UCSD-AML1 (cell line): ENCODE results near the gene TNS1.
A peak's percentile ranks its signal among the peaks of the same experiment; 100 is the strongest.
"Not testable (repeated sequence)": the region's sequence is repeated elsewhere in the genome, so short reads cannot be mapped to it uniquely, and the experiment has no call there.

Experiments
- DNase-seq: peaks from one replicate; lab custom pipeline; 2025; ENCODE audit not compliant: unreplicated experiment; lab: John Stamatoyannopoulos, UW

The TNS1 gene

GRCh38 chr2:218030409-218031195, 27.8 kb upstream of the TNS1 start:
- no peak for DNase-seq

DNA sequence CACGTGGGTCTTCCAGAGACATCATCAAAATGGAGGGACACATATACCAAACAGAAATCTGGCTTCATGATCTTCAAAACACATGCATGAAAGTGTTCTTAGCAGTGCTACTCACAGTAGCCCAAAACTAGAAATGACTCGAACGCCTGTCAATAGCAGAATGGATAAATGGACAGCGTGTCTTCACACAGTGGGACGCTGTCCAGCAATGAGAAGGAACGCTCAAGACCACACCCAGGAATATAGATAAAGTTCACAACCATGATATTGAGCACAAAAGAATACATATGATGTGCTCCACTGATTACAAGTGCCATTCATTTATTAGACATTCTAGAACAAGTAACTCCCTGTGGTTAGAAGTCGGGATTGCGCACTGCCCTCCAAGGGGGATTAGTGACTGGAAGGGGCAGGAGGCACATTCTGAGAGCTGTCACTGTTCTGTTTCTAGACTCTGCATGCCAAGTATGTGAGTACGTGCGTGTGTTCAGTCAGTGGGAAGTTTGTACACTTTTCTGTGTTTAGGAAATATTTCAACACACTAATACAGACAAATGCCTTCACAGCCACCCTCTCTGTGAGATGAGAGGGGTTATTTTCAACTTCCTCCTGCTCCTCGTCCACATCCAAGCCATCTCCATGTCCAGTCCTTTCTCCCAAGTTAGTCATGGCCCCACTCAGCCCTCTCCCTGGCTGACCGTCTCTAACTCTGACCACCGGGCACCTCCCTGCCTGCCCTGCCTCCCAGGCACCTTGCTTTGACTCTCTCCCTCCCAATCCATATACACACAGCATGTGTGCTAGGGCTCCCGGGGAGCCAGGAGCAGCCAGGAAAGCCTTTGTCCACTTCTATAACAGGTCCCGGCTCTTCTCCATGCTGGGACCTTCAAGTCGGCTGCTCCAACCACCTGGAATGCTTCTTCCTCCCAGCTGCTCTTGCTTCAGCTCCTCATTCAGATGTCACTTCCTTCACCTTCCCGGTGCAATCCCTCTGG, 26.9 kb upstream of the TNS1 start:
- DNase-seq = no peak

DNA sequence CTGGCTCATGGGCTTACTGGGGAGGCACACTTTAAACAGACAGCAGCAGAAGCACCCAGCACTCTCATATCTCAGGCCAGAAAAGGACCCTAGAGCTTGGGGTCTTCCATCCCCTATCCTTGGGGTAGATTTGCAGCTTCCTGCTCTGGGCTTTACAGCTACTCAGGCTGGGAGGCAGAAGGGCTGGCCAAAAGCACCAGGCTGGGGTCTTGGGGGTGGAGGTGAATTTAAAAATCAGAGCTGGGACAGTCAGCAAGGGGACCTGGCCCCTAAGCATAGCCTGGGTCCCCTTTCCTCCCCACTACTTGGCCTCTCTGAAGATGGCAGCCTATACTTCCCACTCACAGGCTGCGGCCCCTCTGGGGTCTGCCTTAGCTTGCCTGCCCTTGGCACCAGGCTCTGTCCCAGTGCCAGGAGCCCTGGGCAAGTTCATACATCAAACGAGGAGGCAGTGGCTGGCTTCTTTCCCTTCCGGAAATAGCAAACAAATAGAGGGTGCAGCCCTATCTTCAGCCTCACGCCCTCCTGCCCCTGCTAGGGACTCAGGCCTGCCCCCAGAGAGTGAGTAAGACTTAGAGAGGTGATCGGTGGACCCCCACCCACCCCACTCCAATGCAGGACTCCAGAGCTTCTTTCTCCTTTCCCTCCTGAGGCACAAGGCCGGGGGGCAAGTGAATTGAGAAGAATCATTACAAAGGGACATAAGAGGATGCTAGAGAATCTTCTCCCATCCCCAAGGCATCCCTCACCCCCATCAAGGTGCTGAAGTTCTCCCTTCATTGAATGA, 26.0 kb upstream of the TNS1 start:
- no peak for DNase-seq

DNA sequence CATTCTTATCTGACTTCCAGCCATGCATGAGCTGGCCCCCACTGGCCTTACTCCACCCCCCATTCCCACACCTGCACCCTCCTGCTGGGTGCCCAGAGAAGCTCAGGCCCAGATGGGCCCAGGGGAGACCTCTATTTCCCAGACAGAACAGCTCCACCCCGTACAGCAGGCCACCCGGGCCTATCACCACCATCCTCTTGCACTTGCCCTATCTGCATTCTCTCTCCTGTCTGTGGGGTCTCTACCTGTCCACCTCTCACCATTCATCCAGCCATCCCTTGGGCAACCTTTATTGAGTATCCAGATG, 25.3 kb upstream of the TNS1 start:
- no peak for DNase-seq

DNA sequence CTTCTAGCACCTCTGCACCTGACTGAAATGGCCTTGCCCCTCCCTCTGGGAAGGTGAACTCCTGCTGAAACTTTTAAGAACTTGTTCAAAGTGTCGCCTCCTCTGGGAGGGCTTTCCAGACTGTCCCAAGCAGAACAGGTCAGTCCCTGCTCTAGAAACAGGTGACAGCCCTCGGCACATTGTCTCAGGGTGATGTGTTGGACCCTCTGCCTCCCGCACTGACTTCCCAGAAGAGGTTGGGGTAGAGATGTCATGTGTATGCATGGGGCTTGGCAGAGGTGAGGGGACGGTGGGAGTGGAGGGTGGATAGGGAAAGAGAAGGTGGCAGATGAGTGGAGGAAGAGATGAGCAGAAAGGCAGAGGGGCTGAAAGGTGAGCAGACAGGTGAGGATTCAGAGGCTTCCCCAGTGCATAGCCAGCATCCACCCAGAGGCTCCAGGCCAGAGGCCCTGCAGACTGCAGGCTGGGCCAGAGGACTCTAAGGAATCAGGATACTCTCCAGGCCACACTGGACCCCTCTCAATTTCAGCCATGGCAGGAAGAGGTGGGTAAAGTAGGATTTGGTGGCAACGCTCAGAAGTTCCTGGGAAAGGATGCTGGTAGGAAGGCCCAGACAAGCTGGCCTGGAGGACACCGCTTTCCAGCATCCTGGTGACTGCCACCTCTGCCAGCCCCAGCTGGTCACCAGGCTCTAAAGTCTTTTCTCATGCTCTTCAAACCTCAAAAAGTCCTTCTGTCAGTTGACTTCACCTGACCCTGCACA, 24.8 kb upstream of the TNS1 start:
- no peak for DNase-seq

- no peak for DNase-seq
These were observed 24.1 kb upstream of the TNS1 start for GRCh38 chr2:218026676-218027425.

GRCh38 chr2:218026244-218026643, 23.4 kb upstream of the TNS1 start:
- DNase-seq = no peak

DNA sequence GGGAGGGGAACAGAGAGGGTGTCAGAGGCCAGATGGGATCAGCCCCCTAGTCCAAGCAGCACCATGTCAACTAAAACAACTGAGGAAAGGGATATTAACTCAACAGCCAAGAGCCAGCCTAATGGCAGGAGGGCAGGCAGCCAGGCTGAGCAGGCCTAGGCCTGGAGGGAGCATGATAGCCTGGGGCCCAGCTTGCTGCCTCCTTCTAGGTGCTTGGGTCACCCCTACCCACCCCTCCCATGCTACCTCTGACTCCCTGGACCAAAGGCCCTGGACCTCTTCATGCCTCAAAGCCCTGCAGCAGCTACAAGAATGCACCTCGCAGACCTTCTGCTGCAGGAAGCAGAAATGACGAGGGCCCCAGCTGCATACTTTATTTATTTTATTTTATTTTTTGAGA, 22.1 kb upstream of the TNS1 start:
- DNase-seq = no peak

DNA sequence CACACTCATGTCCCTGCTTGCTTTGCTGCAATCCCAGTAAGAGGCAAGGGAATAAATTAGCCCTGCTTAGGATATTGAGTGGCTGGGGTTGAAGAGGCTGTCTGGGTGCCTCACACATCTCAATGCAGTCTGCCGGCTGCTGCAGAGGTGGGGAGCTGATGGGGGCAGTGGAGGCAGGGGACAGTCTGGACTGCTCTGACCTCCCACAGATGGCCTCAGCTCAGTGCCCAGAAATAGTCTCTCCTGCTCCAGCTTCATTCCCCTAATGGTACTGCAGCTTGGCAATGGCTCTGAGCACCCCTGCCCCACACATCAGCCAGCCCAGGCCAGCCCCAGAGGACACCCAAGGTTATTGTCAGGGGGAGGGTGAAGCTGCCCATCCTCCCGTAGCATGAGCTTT, 21.5 kb upstream of the TNS1 start:
- no peak for DNase-seq

DNA sequence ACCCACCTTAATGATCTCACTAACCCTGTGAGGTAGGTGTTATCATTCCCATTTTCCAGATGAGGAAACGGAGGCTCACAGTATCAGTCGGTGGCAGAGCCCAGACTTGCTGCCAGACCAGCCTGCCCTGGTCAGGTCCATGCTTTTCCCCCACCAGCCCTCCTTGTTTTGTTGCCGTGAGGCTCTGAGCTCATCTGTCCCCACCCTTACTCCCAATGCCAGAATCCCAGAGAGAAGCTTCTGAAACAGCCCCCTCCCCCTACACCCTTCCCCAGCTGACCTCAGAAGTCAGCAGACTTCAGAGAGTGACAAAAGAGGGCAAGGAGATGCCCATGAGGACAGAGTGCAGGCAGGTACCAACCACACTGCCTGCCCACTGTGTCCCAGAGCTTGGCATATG, 20.8 kb upstream of the TNS1 start:
- DNase-seq = no peak

- DNase-seq = no peak
These were observed 20.2 kb upstream of the TNS1 start for GRCh38 chr2:218022851-218023530.

DNA sequence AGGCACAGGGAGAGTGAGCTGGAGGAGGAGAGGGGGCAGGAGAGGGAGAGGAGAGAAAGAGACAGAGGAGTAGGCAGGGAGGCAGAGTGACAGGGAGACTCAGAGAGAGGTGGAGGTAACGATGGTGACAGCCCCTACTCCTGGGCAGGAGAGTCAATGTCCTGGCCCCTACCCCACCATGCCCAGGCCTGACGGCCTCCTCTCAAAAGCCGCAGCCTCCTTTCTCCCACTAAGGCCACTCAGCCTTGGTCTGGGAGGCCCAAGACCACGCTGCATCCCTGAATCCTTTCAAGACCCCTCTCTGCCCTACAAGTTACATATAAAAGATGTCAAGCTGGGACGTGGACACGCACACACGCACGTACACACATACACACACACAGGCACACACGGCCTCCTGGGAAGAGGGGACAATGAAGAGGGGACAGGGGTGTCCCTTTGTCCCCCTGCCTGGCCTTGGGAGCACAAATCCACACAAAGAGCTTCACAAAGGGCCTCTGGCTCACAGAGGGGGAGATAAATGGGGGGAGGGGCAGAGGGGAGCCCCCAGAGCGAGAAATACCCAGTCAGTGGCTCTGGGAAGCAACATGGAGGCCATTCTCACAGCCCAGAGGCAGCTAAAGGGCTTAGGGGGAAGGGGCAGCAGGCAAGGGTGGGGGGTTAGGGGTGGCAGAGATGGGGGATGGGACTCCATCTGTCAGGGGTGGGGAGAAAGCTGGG, 19.5 kb upstream of the TNS1 start:
- no peak for DNase-seq

DNA sequence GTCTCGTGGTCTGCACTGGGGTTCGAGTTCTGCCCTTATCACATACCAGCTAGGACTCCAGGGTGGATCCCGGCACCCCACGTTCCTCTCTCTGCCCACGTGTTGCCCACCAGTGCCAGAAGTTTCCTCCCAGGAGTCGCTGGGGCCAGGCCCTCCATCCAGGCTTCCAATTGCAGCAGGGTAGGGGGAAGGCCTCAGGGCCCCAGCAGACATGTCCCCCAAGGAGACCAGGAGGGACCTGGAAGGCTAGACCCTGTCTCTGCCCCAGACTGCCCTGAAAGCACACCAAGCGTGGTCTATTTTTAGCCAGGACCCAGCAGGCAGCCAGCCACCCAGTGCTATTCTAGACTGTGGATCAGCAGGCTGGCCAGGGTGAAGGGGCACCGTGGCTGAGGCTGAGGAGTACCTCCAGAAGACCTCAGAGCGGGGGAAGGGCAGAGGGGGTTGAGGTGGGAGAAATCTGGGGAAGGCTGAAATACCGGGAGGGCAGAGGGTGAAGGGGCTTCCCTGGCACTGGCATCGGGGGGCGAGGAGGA, 18.8 kb upstream of the TNS1 start:
- no peak for DNase-seq

DNA sequence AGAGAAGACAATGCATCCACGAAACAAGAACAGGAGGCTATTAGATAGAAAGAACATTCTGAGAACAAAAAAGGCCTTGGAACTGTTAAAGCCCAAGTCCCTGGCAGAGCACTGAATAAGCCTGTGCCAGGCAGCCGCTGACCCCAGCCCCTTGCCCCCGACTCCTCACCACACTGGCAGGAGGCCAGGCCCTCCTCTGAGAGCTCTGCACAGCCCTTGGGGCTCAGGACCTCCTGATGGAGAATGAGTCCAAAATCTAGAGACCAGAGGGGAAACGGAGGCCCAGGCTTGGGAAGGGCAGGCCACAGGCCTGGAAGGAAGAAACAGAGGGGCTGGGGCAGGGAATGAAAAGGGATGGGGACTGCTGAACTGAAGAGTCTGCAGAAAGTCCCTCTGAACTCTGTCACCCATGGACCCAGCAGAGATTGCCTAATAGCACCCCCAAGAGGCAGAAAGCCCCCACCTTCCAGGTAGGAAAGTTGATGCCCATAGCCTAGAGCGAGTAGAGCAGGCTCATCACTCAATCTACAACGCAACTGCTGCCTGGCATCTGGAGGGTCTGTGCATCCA, 18.3 kb upstream of the TNS1 start:
- no peak for DNase-seq

- DNase-seq = no peak
These were observed 17.5 kb upstream of the TNS1 start for GRCh38 chr2:218020281-218020680.

GRCh38 chr2:218019411-218020060, 16.7 kb upstream of the TNS1 start:
- peak; percentile 34 for DNase-seq

DNA sequence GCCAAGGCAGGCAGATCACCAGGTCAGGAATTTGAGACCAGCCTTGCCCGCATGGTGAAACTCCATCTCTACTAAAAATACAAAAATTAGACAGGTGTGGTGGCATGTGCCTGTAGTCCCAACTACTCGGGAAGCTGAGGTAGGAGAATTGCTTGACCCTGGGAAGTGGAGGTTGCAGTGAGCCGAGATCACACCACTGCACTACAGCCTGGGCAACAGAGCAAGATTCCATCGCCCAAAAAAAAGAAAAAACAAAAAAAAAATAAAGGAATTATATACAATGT, 16.0 kb upstream of the TNS1 start:
- DNase-seq = not testable (repeated sequence)
